ENCODE measurements around the gene RALBP1. TPM values are rescaled to one million over a fixed set of nuclear protein-coding genes. Genes with fewer than 3 reads are reported as not detected.
"Not testable (repeated sequence)": the region's sequence is repeated elsewhere in the genome, so short reads cannot be mapped to it uniquely, and the experiment has no call there.

RALBP1 gene
- total RNA-seq, 2 donors from 2014 or later: 22.1 to 29.6 TPM

DNA sequence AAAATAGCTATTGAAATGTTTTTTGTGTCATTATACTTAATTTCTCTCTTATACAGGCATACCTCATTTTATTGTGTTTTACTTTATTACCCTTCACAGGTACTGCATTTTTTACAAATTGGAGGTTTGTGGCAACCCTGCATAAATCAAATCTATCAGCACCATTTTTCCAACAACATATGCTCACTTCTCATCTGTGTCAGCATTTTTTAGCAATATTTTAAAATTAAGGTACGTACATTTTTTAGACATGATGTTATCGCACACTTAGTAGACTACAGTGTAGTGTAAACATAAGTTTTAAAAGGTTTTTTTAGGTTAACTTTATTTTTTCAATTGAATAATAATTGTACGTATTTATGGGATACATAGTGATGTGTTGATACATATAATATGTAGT lies 30.8 kb upstream of the RALBP1 start:
- Histone ChIP-seq H3K4me3 (no peak overlapping the region), H3K9me3 (no peaks in the 10 kb centered on the region), H3K4me1 (no peaks in the 10 kb centered on the region), H3K36me3 (replicated peaks in 1 of 2; ENCODE audit: insufficient read depth in 1 of 2, low read depth in 2 of 2) (no peaks in the 10 kb centered on the region), H3K27ac (no peak overlapping the region), H3K27me3 (no peaks in the 10 kb centered on the region)
- ATAC-seq (no peak), DNase-seq (no peak)
- no peak for TF ChIP-seq POLR2A (IDR thresholded peaks at IDR 0.05)
- no peak for TF ChIP-seq CTCF (IDR thresholded peaks at IDR 0.05)
- intact Hi-C loops (cut with DNase I): no loop called here
- WGBS, 2 donors: 82 to 84% methylated on average over 3 of the region's 3 CpGs

- Histone ChIP-seq H3K27me3 (no peaks in the 10 kb centered on the region), H3K4me3 (no peak overlapping the region), H3K4me1 (no peaks in the 10 kb centered on the region), H3K36me3 (replicated peaks in 1 of 2; ENCODE audit: insufficient read depth in 1 of 2, low read depth in 2 of 2) (no peaks in the 10 kb centered on the region), H3K27ac (no peak overlapping the region), H3K9me3 (no peaks in the 10 kb centered on the region)
- ATAC-seq (no peak), DNase-seq (no peak)
- intact Hi-C loops (cut with DNase I): no loop called here
- TF ChIP-seq POLR2A (IDR thresholded peaks at IDR 0.05) (no peak), CTCF (IDR thresholded peaks at IDR 0.05) (no peak)
- WGBS, 2 donors: 63 to 65% methylated on average over 5 of the region's 5 CpGs
Observed at GRCh38 chr18:9446839-9447238, 28.5 kb upstream of the RALBP1 start.

DNA sequence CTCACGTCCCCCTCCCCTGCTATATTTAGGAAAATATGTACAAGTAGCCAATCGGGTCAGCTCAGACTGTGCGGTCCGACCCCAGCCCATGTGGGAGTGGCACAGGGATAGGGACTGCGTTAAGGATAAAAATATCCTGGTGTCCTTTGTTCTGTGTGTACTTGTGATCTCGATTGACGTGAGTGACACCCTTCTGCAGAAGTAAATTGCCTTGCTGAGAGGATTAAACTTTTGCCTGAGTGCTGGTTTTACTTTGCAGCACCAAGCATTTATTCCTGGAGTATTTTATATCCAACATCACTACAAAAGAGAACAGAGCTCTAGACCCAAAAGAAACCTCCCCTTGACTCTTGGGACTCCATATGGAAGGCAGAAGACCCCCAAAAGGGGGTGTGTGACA lies 28.0 kb upstream of the RALBP1 start:
- no peak for DNase-seq
- intact Hi-C loops (cut with DNase I): no loop called here
- Histone ChIP-seq H3K27me3 (no peaks in the 10 kb centered on the region), H3K9me3 (no peaks in the 10 kb centered on the region), H3K36me3 (replicated peaks in 1 of 2; ENCODE audit: insufficient read depth in 1 of 2, low read depth in 2 of 2) (no peaks in the 10 kb centered on the region), H3K27ac (no peak overlapping the region), H3K4me1 (no peaks in the 10 kb centered on the region), H3K4me3 (no peak overlapping the region)
- no peak for ATAC-seq
- WGBS, 2 donors: 69 to 78% methylated on average over 7 of the region's 7 CpGs
- no peak for TF ChIP-seq POLR2A (IDR thresholded peaks at IDR 0.05)
- no peak for TF ChIP-seq CTCF (IDR thresholded peaks at IDR 0.05)

GRCh38 chr18:9449600-9450414 lies 25.5 kb upstream of the RALBP1 start:
- no peak overlapping the region for H3K27ac ChIP-seq
- no peaks in the 10 kb centered on the region for H3K27me3 ChIP-seq
- TF ChIP-seq CTCF (IDR thresholded peaks at IDR 0.05) (no peak), POLR2A (IDR thresholded peaks at IDR 0.05) (no peak)
- no peaks in the 10 kb centered on the region for H3K36me3 ChIP-seq (replicated peaks in 1 of 2; ENCODE audit: insufficient read depth in 1 of 2, low read depth in 2 of 2)
- 49 to 61% methylated on average over 12 of the region's 12 CpGs for WGBS, 2 donors
- DNase-seq (no peak), ATAC-seq (no peak)
- intact Hi-C loops (cut with DNase I): no loop called here
- H3K4me3 ChIP-seq: no peak overlapping the region
- no peaks in the 10 kb centered on the region for H3K9me3 ChIP-seq
- no peaks in the 10 kb centered on the region for H3K4me1 ChIP-seq

DNA sequence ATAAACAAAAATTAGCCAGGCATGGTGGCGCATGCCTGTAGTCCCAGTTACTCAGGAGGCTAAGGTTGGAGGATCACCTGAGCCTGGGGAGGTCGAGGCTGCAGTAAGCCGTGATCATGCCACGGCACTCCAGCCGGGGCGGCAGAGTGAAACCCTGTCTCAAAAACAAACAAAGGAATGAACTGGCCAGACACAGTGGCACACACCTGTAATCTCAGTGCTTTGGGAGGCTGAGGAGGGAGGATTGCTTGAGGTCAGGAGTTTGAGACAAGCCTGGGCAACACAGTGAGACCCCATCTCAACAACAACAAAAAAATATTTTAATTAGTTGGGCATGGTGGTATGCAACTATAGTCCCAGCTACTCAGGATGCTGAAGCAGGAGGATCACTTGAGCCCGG lies 24.4 kb upstream of the RALBP1 start:
- DNase-seq; H3K36me3 ChIP-seq (replicated peaks in 1 of 2; ENCODE audit: insufficient read depth in 1 of 2, low read depth in 2 of 2); H3K4me3 ChIP-seq; H3K4me1 ChIP-seq; H3K27ac ChIP-seq; intact Hi-C loops (cut with DNase I); H3K9me3 ChIP-seq; ATAC-seq; H3K27me3 ChIP-seq: not testable (repeated sequence)
- 88 to 94% methylated on average over 7 of the region's 7 CpGs for WGBS, 2 donors

Data from body of pancreas (tissue), 4 donors.